Breast epithelium (tissue), 4 donors: ENCODE results near the gene CCDC186. TPM values are rescaled to one million over a fixed set of nuclear protein-coding genes. Genes with fewer than 3 reads are reported as not detected.

Source experiments
- DNase-seq, 2 donors: peaks; one replicate each; pipeline ENCODE4 v3.0.0-alpha.2; 2019; ENCODE audit warnings: low spot score in 2 of 2
- H3K27ac ChIP-seq, 2 donors: fragments of 200-600 bp; sonication (generic) in 1 of 2; one replicate each; pipeline ENCODE4 v1.5.1; 2016 to 2019; ENCODE audit warnings: mild to moderate bottlenecking in 1 of 2
- H3K27me3 ChIP-seq, 2 donors: fragments of 200-600 bp; sonication (generic) in 1 of 2; one replicate each; pipeline versions ENCODE4 v1.5.1 to v1.6.0; 2017 to 2019; ENCODE audit warnings: control low read depth in 1 of 2, mild to moderate bottlenecking in 1 of 2
- H3K36me3 ChIP-seq: fragments of 200-600 bp; one replicate; pipeline ENCODE4 v1.5.1; 2019
- H3K4me1 ChIP-seq, 2 donors: fragments of 200-600 bp; sonication (generic); one replicate each; pipeline ENCODE4 v1.5.1; 2016 to 2019; ENCODE audit warnings: control low read depth in 1 of 2
- H3K4me3 ChIP-seq, 3 donors: fragments of 200-600 bp; sonication (generic); 1 replicate in 2 of 3; 2 replicates in 1 of 3; pipeline ENCODE4 v1.5.1; 2016 to 2019; ENCODE audit warnings: mild to moderate bottlenecking in 3 of 3, moderate library complexity in 2 of 3
- H3K9me3 ChIP-seq, 2 donors: fragments of 200-600 bp; sonication (generic) in 1 of 2; one replicate each; pipeline ENCODE4 v1.5.1; 2016 to 2019; ENCODE audit warnings: control low read depth in 1 of 2
- CTCF ChIP-seq, 3 donors: fragments of 450-650 bp; IDR thresholded peaks; one replicate each; pipeline ENCODE4 v1.5.1; 2016 to 2017; ENCODE audit warnings: antibody characterized with exemption in 3 of 3, mild to moderate bottlenecking in 3 of 3, moderate library complexity in 3 of 3
- POLR2A ChIP-seq: fragments of 450-650 bp; IDR thresholded peaks from one replicate; pipeline ENCODE4 v1.6.1; 2016; ENCODE audit warnings: antibody characterized with exemption, mild to moderate bottlenecking, moderate library complexity
- POLR2AphosphoS5 ChIP-seq, 3 donors: sonication (generic); formaldehyde crosslinking; IDR thresholded peaks; one replicate each; pipeline ENCODE4 v1.6.1; 2017; ENCODE audit warnings: antibody characterized with exemption in 3 of 3
- intact Hi-C: fragments of 100-400 bp; cut with DNase I; formaldehyde crosslinking; loops from one replicate; pipeline ENCODE4 v1.15.1; 2023; ENCODE audit warnings: low total_unique reads
- total RNA-seq, 3 donors: library from RNA; depleted of rRNA; stranded (reverse); fragments of >200 nt; gene quantifications; one replicate each; pipeline ENCODE4 v1.1.0, GENCODE V29; 2016

CCDC186 gene
- total RNA-seq, 3 donors from 2014 or later: 23.5 to 62.1 (median 41.6) TPM

- intact Hi-C loops: no loop called here
- no peak for DNase-seq
Measured at GRCh38 chr10:114183563-114183962, 9.6 kb upstream of the CCDC186 start.

GRCh38 chr10:114181971-114182370, 8.0 kb upstream of the CCDC186 start:
- no peaks in the 10 kb centered on the region for H3K36me3 ChIP-seq
- intact Hi-C loops: no loop called here
- no peak overlapping the region for H3K4me3 ChIP-seq
- TF ChIP-seq POLR2AphosphoS5 (IDR thresholded peaks at IDR 0.05) (no peak), POLR2A (no peak), CTCF (IDR thresholded peaks at IDR 0.05) (no peak)
- DNase-seq: peak; percentile 57 to 65
- H3K27me3 ChIP-seq: no peaks in the 10 kb centered on the region
- H3K4me1 ChIP-seq: no peaks in the 10 kb centered on the region
- no peaks in the 10 kb centered on the region for H3K9me3 ChIP-seq
- H3K27ac ChIP-seq: no peak overlapping the region

More at GRCh38 chr10:114183563-114183962, 9.6 kb upstream of the CCDC186 start:
- H3K4me3 ChIP-seq: no peak overlapping the region
- TF ChIP-seq POLR2A: no peak
- TF ChIP-seq POLR2AphosphoS5 (IDR thresholded peaks at IDR 0.05): no peak
- no peak for TF ChIP-seq CTCF (IDR thresholded peaks at IDR 0.05)
- no peaks in the 10 kb centered on the region for H3K27me3 ChIP-seq
- no peaks in the 10 kb centered on the region for H3K4me1 ChIP-seq
- H3K36me3 ChIP-seq: no peaks in the 10 kb centered on the region
- H3K27ac ChIP-seq: no peak overlapping the region
- no peaks in the 10 kb centered on the region for H3K9me3 ChIP-seq

GRCh38 chr10:114180937-114181336, 6.9 kb upstream of the CCDC186 start:
- Histone ChIP-seq H3K4me3 (no peak overlapping the region), H3K4me1 (no peaks in the 10 kb centered on the region), H3K27me3 (no peaks in the 10 kb centered on the region), H3K36me3 (no peaks in the 10 kb centered on the region), H3K27ac (no peak overlapping the region), H3K9me3 (no peaks in the 10 kb centered on the region)
- DNase-seq: no peak
- TF ChIP-seq POLR2A (no peak), POLR2AphosphoS5 (IDR thresholded peaks at IDR 0.05) (no peak), CTCF (IDR thresholded peaks at IDR 0.05) (no peak)
- intact Hi-C loops: no loop called here

- no peak overlapping the region for H3K27ac ChIP-seq
- no peaks in the 10 kb centered on the region for H3K9me3 ChIP-seq
- TF ChIP-seq CTCF (IDR thresholded peaks at IDR 0.05) (no peak), POLR2AphosphoS5 (IDR thresholded peaks at IDR 0.05) (no peak), POLR2A (no peak)
- no peaks in the 10 kb centered on the region for H3K36me3 ChIP-seq
- no peaks in the 10 kb centered on the region for H3K27me3 ChIP-seq
- intact Hi-C loops: no loop called here
- no peak for DNase-seq
- no peak overlapping the region for H3K4me3 ChIP-seq
- no peaks in the 10 kb centered on the region for H3K4me1 ChIP-seq
Measured at GRCh38 chr10:114179747-114180146, 5.7 kb upstream of the CCDC186 start.

- H3K27ac ChIP-seq: no peak within 1 kb of the TSS
- TF ChIP-seq CTCF (IDR thresholded peaks at IDR 0.05): no peak
- H3K4me3 ChIP-seq: no peak within 1 kb of the TSS
Measured at GRCh38 chr10:114179148-114179547, 5.1 kb upstream of the CCDC186 start, which contains the start of gene TDRD1. Gene TDRD1 (plus strand): TSS chr10:114179353. CDS start chr10:114187832, 8,479 bp downstream.

More at GRCh38 chr10:114179148-114179547, 5.1 kb upstream of the CCDC186 start, which contains the start of gene TDRD1:
- no peaks in the 10 kb centered on the region for H3K27me3 ChIP-seq
- no peaks in the 10 kb centered on the region for H3K4me1 ChIP-seq
- no peak for DNase-seq
- intact Hi-C loops: no loop called here
- H3K9me3 ChIP-seq: no peaks in the 10 kb centered on the region
- no peaks in the 10 kb centered on the region for H3K36me3 ChIP-seq
